OCI-M2 (cell line): Measurements from ENCODE around the gene GATB.

Experiments
- DNase-seq: peaks from one replicate; lab custom pipeline; 2025; ENCODE audit not compliant: unreplicated experiment; lab: John Stamatoyannopoulos, UW

The GATB gene

GRCh38 chr4:151786158-151786495, 25.3 kb upstream of the GATB start:
- no peak for DNase-seq

- no peak for DNase-seq
These were observed 24.8 kb upstream of the GATB start for GRCh38 chr4:151785484-151786157.

- DNase-seq = no peak
These were observed 23.9 kb upstream of the GATB start for GRCh38 chr4:151784706-151785105.

GRCh38 chr4:151783867-151784266, 23.1 kb upstream of the GATB start:
- DNase-seq = no peak

- DNase-seq = no peak
These were observed 21.5 kb upstream of the GATB start for GRCh38 chr4:151782296-151782695.

GRCh38 chr4:151781026-151781425, 20.2 kb upstream of the GATB start:
- no peak for DNase-seq

- no peak for DNase-seq
These were observed 16.7 kb upstream of the GATB start for GRCh38 chr4:151777471-151777870.

- DNase-seq = no peak
These were observed 13.5 kb upstream of the GATB start for GRCh38 chr4:151774324-151774723.

GRCh38 chr4:151772274-151772673, 11.5 kb upstream of the GATB start:
- no peak for DNase-seq

GRCh38 chr4:151771664-151772063, 10.9 kb upstream of the GATB start:
- no peak for DNase-seq

- DNase-seq = no peak
These were observed 9.3 kb upstream of the GATB start for GRCh38 chr4:151770154-151770553.

- no peak for DNase-seq
These were observed 8.0 kb upstream of the GATB start for GRCh38 chr4:151768835-151769234.

GRCh38 chr4:151766691-151767090, 5.9 kb upstream of the GATB start:
- DNase-seq = no peak

GRCh38 chr4:151760002-151760401, 805 bp downstream of the GATB start:
- no peak for DNase-seq

- DNase-seq = no peak
These were observed 7.8 kb downstream of the GATB start for GRCh38 chr4:151753056-151753455.

- no peak for DNase-seq
These were observed 10.7 kb downstream of the GATB start for GRCh38 chr4:151750156-151750555.

GRCh38 chr4:151745481-151746231, 15.2 kb downstream of the GATB start:
- DNase-seq = peak; percentile 58

- no peak for DNase-seq
These were observed 16.2 kb downstream of the GATB start for GRCh38 chr4:151744614-151745013.

- no peak for DNase-seq
These were observed 16.9 kb downstream of the GATB start for GRCh38 chr4:151743894-151744293.

GRCh38 chr4:151743128-151743854, 17.5 kb downstream of the GATB start:
- DNase-seq = no peak

GRCh38 chr4:151738720-151739517, 21.9 kb downstream of the GATB start:
- DNase-seq = no peak
